GM18508 (cell line): ENCODE results near the gene SPACA6.

Experiments used
- ATAC-seq: cut with Tn5 transposase; IDR thresholded peaks from one replicate; pipeline ENCODE4 v1.9.1; 2021; ENCODE audit warnings: moderate number of reproducible peaks; ENCODE audit not compliant: insufficient read depth, unreplicated experiment

SPACA6 gene

GRCh38 chr19:51688671-51689571, 4.2 kb upstream of the SPACA6 start:
- no peak for ATAC-seq

DNA sequence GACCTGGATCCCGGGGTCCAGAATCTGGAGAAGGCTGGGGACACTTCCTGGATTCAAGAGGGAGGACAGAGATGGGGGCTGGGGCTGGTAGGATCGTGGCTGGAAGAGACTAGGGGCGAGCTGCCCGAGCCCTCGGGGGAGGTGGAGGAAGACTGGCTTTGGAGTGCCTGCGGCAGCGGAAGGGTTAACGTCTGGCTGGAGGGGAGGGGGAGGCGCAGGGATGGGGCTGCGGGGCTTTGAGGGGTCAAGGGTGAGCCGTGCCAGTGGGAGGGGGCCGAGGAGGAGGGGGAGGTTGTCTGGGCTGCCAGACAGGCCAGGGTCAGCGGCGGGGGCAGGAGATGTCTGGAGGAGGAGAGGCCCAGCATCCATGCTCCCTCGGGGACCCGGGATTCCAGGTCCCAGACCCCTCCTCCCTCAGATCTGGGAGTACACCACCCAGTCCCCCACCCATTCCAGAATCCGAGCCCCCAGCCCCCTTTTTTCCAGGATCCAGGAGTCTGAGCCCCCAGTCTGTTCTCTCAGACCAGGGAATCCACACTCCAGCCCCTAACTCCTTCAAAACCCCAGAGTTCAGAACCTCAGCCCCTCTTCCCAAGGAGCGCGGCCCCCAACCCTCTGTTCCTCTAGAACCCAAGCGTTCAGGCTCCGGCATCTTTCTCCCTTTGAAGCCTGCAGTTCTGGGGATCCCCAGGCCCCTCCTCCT, 3.2 kb upstream of the SPACA6 start:
- no peak for ATAC-seq

GRCh38 chr19:51690454-51691073, 2.6 kb upstream of the SPACA6 start:
- no peak for ATAC-seq

- ATAC-seq = no peak
Observed at GRCh38 chr19:51691074-51691583, 2.0 kb upstream of the SPACA6 start.

DNA sequence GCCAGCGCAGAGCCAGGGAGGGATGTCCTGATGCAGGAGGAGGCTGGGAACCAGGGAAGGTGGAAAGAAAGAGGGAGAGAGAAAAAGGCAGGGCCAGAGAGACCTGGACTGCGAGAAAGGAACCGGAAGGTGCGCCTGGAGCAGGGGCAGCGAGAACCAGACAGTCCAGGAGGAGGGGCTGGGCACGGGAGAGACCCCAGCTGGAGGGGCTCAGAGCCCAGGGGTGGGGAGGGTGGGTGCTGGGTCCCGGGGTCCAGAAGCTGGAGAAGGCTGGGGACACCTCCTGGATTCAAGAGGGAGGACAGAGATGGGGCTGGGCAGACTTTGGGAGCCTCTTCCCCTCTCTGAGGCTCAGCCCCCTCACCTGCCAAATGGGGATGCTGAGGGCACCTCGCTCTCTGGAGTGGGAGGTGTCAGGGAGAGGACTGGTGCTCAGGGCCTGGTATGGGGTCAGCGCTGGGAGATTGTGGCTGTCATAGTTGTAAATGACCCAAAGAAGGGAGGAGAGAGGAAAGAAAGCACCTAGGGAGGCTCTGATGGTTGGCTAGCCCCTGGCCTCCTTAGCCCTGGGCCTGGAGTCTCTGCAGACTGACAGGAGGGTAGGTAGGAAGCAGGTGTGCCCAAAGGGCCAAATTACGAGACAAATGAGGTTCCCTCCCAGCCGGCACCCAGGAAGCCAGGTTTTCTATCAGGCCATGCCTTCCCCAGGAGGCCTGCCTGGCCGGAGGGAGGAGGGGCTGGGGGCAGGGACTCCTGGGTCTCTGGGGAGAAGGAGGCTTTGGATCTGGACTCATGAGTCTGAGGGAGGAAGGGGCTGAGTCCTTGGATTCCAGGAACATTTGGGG, 1.3 kb upstream of the SPACA6 start:
- no peak for ATAC-seq

DNA sequence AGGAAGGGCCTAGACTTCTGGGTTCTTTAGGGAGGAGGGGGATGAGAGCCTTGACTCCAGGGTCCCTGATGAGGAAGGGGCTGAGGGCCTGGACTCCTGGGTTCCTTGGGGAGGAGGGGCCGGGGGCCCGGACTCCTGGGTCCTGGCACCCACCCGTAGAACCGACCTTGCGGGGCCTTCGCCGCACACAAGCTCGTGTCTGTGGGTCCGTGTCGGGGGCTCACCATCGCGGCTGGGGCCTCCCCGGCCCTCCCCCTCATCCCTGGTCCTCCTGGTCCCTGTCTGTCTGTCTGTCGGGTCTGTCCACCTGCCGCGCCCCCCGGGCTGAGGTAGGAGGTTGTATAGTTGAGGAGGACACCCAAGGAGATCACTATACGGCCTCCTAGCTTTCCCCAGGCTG, 662 bp upstream of the SPACA6 start:
- no peak for ATAC-seq

DNA sequence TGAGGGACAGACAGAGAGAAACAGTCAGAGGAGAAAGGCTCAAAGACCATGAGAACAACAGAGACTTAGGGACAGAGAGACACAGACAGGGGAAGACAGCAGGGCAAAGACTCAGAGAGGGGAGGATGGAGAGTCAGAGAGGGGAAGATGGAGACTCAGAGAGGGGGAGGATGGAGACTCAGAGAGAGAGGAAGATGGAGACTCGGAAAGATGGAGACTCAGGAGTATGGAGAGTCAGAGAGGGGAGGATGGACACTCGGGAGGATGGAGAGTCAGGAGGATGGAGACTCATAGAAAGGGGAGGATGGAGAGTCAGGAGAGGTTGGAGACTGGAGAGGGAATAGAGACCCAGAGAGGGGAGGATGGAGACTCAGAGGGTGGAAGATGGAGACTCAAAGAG, 689 bp downstream of the SPACA6 start:
- ATAC-seq = no peak

GRCh38 chr19:51694318-51695085, 1.4 kb downstream of the SPACA6 start:
- no peak for ATAC-seq

GRCh38 chr19:51695088-51695487, 2.0 kb downstream of the SPACA6 start:
- no peak for ATAC-seq

GRCh38 chr19:51695702-51696315, 2.7 kb downstream of the SPACA6 start:
- no peak for ATAC-seq

DNA sequence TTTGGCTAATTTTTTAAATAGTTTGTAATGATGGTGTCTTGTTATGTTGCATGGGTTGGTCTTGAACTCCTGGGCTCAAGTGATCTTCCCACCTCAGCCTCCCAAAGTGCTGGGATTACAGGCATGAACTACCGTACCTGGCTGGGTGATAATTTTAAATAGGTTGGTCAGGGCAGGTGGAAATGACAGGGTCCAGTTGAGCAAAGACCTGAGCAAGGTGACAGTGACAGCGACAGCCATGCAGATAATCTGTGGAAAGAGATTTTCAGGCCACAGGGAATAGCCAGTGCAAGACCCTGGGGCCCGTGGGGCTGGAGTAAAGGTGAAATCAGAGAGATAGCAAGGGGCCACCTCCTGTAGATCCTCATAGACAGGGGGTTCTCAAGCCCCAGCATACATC, 3.5 kb downstream of the SPACA6 start:
- ATAC-seq = no peak

DNA sequence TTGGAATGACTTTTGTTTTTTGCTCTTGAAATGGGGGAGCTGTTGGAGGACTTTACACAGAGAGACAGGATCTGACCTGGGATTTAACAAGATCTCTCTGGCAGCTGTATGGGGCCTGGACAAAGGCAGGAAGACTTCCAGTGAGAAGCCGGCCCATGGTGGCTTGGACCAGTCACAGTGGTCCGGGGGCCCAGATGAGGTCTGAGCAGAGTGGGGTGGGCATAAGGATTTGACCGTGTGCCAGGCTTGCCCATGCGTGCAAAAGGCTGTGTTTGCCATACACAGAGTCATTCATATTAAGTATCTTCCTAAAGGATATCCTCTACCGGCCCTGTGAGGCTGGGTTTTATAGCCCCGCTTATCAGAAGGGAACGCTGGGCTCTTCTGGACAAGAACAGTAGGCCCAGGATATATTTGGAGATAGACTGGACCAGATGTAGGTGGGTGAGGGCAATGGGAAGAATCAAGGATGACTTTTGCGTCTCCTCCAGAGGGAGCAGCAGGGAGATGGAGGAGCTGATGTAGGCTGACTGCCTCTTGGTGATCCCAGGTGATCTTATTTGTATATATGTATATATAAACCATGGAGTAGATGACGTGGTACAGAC, 4.1 kb downstream of the SPACA6 start:
- no peak for ATAC-seq

DNA sequence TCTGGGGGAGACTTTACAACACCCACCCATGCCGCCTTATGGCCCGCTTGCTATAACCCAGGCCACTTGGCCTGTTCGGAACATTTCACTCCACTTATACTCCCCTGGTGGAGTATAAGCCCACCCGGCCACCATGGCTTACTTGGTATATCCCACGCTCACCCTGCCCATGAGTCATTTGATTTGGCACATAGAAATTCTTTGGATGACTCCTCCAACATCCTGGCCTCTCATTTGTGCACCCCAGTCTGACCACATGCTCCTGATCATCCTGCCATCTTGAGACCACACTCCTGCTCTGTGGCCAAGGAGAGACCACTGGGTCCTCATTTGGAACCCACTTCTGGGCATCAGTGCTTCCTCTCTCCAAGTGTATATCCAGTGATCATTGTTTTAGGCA, 5.2 kb downstream of the SPACA6 start:
- no peak for ATAC-seq

GRCh38 chr19:51699170-51699569, 6.0 kb downstream of the SPACA6 start:
- ATAC-seq = no peak

- ATAC-seq = no peak
Observed at GRCh38 chr19:51701468-51702100, 8.5 kb downstream of the SPACA6 start.

DNA sequence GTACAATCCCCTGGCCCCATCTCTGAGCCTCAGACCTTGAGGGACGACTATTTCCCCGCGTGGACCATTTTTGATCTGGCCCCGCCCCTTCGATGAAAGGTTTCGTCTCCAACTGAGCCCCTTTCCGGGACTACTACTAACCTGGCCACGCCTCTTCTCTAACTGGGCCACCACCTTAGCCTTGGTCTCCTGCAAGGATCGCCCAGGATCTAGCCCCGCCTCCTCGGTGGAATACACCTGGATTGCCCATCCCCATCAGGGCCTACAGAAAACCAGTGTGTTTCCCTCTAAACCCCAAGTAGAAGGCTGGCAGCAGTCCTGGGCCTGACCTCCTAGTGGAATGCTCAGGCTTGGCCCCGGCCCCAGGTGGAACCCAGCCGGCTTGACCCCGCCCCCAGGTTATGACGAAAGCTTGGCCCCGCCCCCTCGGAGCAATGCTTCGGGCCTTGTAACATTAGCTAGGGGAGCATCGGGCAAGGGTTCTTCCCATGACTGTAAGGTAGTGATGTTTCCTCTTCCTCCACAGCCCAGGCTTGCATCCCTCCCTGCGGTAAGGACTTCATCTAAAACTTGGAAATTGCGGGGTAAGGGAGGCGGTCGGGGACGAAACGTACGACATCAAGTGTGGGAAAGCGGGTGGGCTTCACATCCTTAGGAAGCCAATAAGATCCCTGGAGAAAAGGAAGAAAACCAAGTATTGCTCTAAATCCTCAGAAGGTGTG, 9.1 kb downstream of the SPACA6 start:
- no peak for ATAC-seq

DNA sequence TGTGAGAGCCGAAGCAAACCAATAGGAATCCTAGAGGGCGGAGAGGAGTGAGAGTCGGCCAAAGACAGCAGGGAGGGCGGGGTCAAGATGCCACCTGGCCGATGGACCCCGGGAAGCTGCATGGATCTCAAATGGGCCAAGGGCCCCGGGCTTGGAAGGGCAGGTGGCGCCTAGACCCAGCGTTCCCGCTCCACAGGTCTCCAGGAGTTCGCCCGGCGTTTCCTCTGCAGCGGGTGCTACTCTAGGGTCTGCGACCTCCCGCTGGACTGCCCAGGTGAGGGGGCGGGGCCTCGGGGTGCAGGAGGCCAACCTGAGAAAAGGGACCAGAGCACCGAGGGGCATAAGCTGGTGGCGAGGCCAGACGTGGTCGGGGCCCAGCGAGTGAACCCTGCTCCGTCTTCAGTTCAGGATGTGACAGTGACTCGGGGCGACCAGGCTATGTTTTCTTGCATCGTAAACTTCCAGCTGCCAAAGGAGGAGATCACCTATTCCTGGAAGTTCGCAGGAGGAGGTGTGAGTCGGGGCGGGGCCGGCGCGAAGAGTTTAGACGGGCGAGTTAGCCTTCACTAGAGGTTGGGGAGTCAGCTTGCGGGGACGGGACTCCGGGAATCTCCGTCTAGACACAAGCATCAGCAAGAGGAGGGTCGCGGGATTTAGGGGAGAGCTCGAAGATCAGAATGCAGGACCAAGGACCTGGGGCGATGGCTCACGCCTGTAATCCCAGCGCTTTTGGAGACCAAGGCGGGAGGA, 9.9 kb downstream of the SPACA6 start:
- ATAC-seq = no peak
